Activated T-cell treated with anti-CD3 and anti-CD28 coated beads, Interleukin-2, amount 50 U/mL, for 1 hour (primary cell): ENCODE measurements around the gene PDRG1.
"Not testable (repeated sequence)": the region's sequence is repeated elsewhere in the genome, so short reads cannot be mapped to it uniquely, and the experiment has no call there.

Source experiments
- DNase-seq: peaks from one replicate; pipeline ENCODE4 v3.0.0-alpha.2; 2020

PDRG1 gene

GRCh38 chr20:31966991-31967655 lies 15.3 kb upstream of the PDRG1 start:
- no peak for DNase-seq

GRCh38 chr20:31963889-31964288 lies 12.0 kb upstream of the PDRG1 start:
- DNase-seq, result no peak

- no peak for DNase-seq
These were observed 10.9 kb upstream of the PDRG1 start for GRCh38 chr20:31962761-31963160.

GRCh38 chr20:31956556-31957526 lies 5.0 kb upstream of the PDRG1 start:
- DNase-seq, result no peak

GRCh38 chr20:31954500-31954899 lies 2.7 kb upstream of the PDRG1 start:
- no peak for DNase-seq

- DNase-seq, result no peak
These were observed 1.8 kb upstream of the PDRG1 start for GRCh38 chr20:31953556-31954148.

- no peak for DNase-seq
These were observed 680 bp downstream of the PDRG1 start for GRCh38 chr20:31951203-31951529.

- DNase-seq, result no peak
These were observed 1.8 kb downstream of the PDRG1 start for GRCh38 chr20:31949877-31950646.

- DNase-seq, result no peak
These were observed 3.8 kb downstream of the PDRG1 start for GRCh38 chr20:31948008-31948407.

GRCh38 chr20:31945785-31946184 lies 6.1 kb downstream of the PDRG1 start:
- DNase-seq, result no peak

- DNase-seq, result no peak
These were observed 6.5 kb downstream of the PDRG1 start for GRCh38 chr20:31945319-31945718.

- DNase-seq, result no peak
These were observed 8.8 kb downstream of the PDRG1 start for GRCh38 chr20:31943052-31943471.

GRCh38 chr20:31939661-31940060 lies 12.2 kb downstream of the PDRG1 start:
- DNase-seq, result no peak

- DNase-seq, result no peak
These were observed 14.0 kb downstream of the PDRG1 start for GRCh38 chr20:31937820-31938219.

GRCh38 chr20:31936420-31936819 lies 15.4 kb downstream of the PDRG1 start:
- DNase-seq, result no peak

GRCh38 chr20:31934968-31935764 lies 16.7 kb downstream of the PDRG1 start:
- no peak for DNase-seq

- no peak for DNase-seq
These were observed 17.4 kb downstream of the PDRG1 start for GRCh38 chr20:31934491-31934890.

- no peak for DNase-seq
These were observed 18.1 kb downstream of the PDRG1 start for GRCh38 chr20:31933698-31934097.

GRCh38 chr20:31930779-31931178 lies 21.1 kb downstream of the PDRG1 start:
- no peak for DNase-seq

GRCh38 chr20:31929631-31930030 lies 22.2 kb downstream of the PDRG1 start:
- not testable (repeated sequence) for DNase-seq

GRCh38 chr20:31927627-31928159 lies 24.2 kb downstream of the PDRG1 start:
- no peak for DNase-seq

GRCh38 chr20:31926493-31926892 lies 25.4 kb downstream of the PDRG1 start:
- no peak for DNase-seq
